ENCODE measurements around the gene POLR1A. TPM values are rescaled to one million over a fixed set of nuclear protein-coding genes. Genes with fewer than 3 reads are reported as not detected.

The POLR1A gene
- total RNA-seq (10 to 100 TPM; 20.0 to 22.9 TPM), polyA plus RNA-seq (1 to 10 TPM; 1.1 to 5.7 (median 3.0) TPM), total RNA-seq (58.5 to 237 (median 82.6) reads per million in 6 experiments)

DNA sequence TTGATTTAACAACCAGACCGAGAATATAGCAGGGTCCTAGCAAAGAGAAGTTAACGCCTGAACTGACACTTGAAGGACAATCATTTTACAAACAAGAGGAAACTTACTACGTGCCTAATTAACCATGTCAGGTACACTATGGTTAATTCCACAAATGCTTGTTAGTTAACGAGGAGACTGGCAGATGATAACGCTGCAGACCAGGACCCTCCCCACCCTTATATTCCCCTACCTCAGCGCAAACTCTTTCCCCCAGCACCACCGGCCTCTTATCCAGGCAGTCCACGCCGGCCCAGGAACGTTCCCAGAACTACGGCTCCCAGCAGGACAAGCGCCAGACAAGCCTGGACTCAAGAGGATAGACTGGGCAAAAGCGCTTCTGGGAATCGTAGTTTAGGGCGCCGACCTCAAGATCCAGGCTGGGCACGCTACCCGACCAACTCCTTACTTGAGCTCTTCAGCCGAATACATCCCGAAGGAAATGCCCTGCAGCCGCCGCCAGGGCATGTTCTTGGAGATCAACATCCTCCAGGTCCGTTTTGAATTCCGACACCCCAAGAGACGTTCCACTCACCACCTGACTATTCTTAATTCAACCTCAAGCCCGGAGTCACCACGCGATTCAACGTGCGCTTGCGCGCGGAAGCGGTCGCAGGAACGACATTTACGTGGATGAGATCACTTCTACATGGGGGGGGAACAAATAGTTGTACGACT lies at the start of gene POLR1A:
TSS of gene POLR1A (minus strand) at position 635 of the 717 bp plus-strand sequence. CDS start at position 525, 110 bp downstream.
- peak; percentile 79 for ATAC-seq
- Mint-ChIP-seq H3K4me3 (peak within 1 kb of the TSS; percentile 85 to 96 (median 91)), H3K9me3 (no peaks in the 10 kb centered on the region), H3K27me3 (no peaks in the 10 kb centered on the region), H3K36me3 (peaks cover 0 to 50% (median 4%) of the 10 kb centered on the region in 3 donors), H3K4me1 (peaks cover 36 to 72% (median 67%) of the 10 kb centered on the region in 4 donors), H3K27ac (peak within 1 kb of the TSS; percentile 94 to 100 (median 98))
- POLR2A ChIA-PET, result interaction anchor here (0.8 to 2.2 kb wide), 13 partner anchors 9 to 476 kb away, joined by 3 to 24 read pairs (median 4); partner anchors contain the start of genes IMMT, KDM3A and ST3GAL5
- DNase-seq, result peak in 9 of 10 donors; percentile 61 to 90 (median 79)

DNA sequence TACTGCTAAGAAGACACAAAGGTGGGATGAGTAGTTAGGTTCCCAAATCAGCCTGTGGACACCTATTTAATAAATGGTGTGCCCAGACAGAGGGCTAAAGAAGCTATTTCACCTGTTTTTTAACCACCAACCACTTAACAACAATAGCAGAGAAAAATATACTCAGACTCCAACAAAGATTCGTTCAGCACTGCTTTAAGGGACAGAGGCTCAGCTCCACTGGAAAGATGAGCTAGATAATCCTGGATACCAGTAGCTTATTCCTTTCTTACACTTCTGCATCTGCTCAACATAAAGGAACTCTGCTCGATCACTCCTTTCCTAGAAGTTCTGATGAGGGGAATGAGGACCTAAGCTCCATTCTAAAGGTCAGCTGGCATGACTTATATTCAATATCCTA lies 44.8 kb upstream of the POLR1A start:
- H3K27me3 Mint-ChIP-seq, result no peaks in the 10 kb centered on the region
- ATAC-seq (no peak), DNase-seq (no peak)
- POLR2A ChIA-PET, result interaction anchor here (0.6 to 1.7 kb wide), 2 partner anchors 31 to 290 kb away, joined by 3 to 5 read pairs; partner anchors contain the start of gene KDM3A
- peak overlapping the region in 5 of 10 donors; percentile 4 to 57 (median 49) for H3K27ac Mint-ChIP-seq
- no peaks in the 10 kb centered on the region for H3K9me3 Mint-ChIP-seq
- H3K4me3 Mint-ChIP-seq, result no peak overlapping the region
- H3K36me3 Mint-ChIP-seq, result peaks cover 0 to 89% (median 27%) of the 10 kb centered on the region in 3 donors
- peaks cover 0 to 7% (median 1%) of the 10 kb centered on the region in 4 donors for H3K4me1 Mint-ChIP-seq

DNA sequence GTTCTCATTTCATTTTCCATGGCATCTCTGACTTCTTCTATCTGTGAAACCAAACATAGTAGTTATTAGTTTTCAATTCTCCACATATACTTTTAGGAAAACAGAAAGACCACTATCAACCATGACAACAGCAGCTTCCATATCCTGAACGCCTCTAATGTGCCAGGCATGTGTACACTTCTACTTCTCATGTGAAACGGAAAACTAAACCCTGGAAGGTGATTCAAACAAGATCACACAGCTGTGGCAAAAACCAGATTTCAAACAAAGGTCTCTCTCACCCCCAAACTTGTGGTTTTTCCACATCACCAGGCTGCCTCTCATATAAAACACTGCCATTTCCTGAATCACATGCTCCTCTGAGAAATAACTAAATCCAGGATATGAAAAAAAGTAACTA lies 42.1 kb upstream of the POLR1A start:
- ATAC-seq, result no peak
- Mint-ChIP-seq H3K4me1 (peaks cover 0 to 5% (median under 1%) of the 10 kb centered on the region in 4 donors), H3K27ac (peak overlapping the region in 4 of 10 donors; percentile 9 to 25 (median 16)), H3K36me3 (peaks cover 0 to 96% (median 30%) of the 10 kb centered on the region in 3 donors), H3K27me3 (no peaks in the 10 kb centered on the region), H3K9me3 (no peaks in the 10 kb centered on the region), H3K4me3 (no peak overlapping the region)
- POLR2A ChIA-PET, result no interaction called here
- DNase-seq, result no peak

- POLR2A ChIA-PET, result interaction anchor here (1.2 kb wide), 1 partner anchor 16 kb away, joined by 3 read pairs; no protein-coding TSS in a partner anchor
- Mint-ChIP-seq H3K9me3 (no peaks in the 10 kb centered on the region), H3K27me3 (no peaks in the 10 kb centered on the region), H3K27ac (peak overlapping the region in 4 of 10 donors; percentile 31 to 86 (median 54)), H3K36me3 (peaks cover 2 to 87% (median 15%) of the 10 kb centered on the region in 3 donors), H3K4me3 (no peak overlapping the region), H3K4me1 (peaks cover 5 to 15% (median 14%) of the 10 kb centered on the region in 4 donors)
- no peak for ATAC-seq
- DNase-seq, result no peak
Measured at GRCh38 chr2:86143926-86144685, 38.4 kb upstream of the POLR1A start.

GRCh38 chr2:86143307-86143706 lies 37.6 kb upstream of the POLR1A start:
- Mint-ChIP-seq H3K27ac (peak overlapping the region in 5 of 10 donors; percentile 28 to 66 (median 44)), H3K4me1 (peaks cover 6 to 20% (median 16%) of the 10 kb centered on the region in 4 donors), H3K36me3 (peaks cover 7 to 87% (median 18%) of the 10 kb centered on the region in 3 donors), H3K27me3 (no peaks in the 10 kb centered on the region), H3K4me3 (no peak overlapping the region), H3K9me3 (no peaks in the 10 kb centered on the region)
- ATAC-seq, result no peak
- no peak for DNase-seq
- POLR2A ChIA-PET, result interaction anchor here (0.6 kb wide), 1 partner anchor 58 kb away, joined by 3 read pairs; no protein-coding TSS in a partner anchor

DNA sequence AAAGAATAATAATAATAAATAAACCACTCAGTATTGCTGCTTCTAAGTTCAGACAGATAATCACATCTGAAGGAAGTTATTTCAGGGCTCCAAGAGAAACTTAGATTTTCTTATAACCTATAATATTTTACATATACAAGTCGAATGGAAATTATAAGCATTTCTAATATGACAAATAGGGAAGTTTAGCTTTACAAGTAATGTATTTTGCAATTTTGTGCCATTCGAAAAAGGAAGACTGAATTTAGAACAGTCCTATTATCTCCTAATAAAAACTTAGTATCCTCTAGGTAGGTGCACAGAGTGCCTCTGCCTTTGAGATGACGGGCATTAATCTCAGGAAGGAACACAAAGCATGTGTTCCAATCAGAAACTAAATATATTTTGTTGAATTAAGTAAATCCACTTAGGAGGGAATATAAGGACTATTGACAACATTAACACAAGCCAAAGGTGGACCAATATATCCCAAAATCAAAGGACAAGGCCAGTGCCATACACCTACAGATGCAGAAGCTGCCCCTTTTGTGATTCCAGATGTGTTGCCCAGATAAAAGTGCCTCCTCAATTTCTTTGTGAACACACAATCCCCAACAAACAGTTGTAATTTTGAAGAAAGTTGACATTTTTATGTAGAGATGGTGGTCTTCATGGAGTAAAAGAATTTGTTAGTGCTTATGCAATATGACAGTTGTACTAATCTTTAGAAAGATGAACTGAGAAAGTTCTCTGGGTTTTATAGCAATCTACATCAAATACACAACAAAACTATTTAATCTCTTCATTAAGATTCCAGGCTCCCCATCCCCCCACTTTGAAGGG lies 37.0 kb upstream of the POLR1A start:
- Mint-ChIP-seq H3K4me1 (peaks cover 6 to 20% (median 16%) of the 10 kb centered on the region in 4 donors), H3K36me3 (peaks cover 13 to 87% (median 21%) of the 10 kb centered on the region in 3 donors), H3K9me3 (no peaks in the 10 kb centered on the region), H3K27ac (peak overlapping the region in 5 of 10 donors; percentile 11 to 51 (median 34)), H3K27me3 (no peaks in the 10 kb centered on the region), H3K4me3 (no peak overlapping the region)
- DNase-seq (no peak), ATAC-seq (no peak)
- POLR2A ChIA-PET, result interaction anchor here (0.6 kb wide), 1 partner anchor 57 kb away, joined by 3 read pairs; no protein-coding TSS in a partner anchor

DNA sequence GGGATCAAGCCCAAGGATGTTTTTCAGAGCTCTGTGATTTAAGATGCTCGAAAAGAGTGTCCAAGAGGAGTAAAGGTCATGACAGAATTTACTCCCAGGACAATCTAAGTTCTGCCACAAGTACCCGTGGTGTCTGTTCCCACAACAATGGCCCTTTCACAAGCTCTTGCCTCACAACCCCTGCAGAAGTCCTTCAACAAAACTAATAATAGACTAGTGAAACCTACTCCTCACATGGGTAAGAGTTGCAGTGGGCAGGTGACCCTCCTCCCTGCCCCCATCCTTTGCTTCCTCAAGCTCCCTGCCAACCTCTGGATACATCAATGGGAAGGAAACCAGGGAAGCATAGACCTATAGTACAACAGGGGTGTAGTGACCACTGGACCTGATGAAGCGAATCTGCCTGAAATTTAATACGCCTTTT lies 35.3 kb upstream of the POLR1A start:
- Mint-ChIP-seq H3K4me3 (no peak overlapping the region), H3K4me1 (peaks cover 6 to 20% (median 16%) of the 10 kb centered on the region in 4 donors), H3K36me3 (peaks cover 13 to 89% (median 34%) of the 10 kb centered on the region in 3 donors), H3K27me3 (no peaks in the 10 kb centered on the region), H3K9me3 (no peaks in the 10 kb centered on the region), H3K27ac (peak overlapping the region in 7 of 10 donors; percentile 9 to 69 (median 49))
- POLR2A ChIA-PET, result no interaction called here
- DNase-seq, result no peak
- ATAC-seq, result no peak

- POLR2A ChIA-PET, result interaction anchor here (1.0 kb wide), 1 partner anchor 66 kb away, joined by 5 read pairs; no protein-coding TSS in a partner anchor
- DNase-seq (peak in 3 of 10 donors; percentile 5 to 31 (median 18)), ATAC-seq (peak; percentile 53 to 77)
- Mint-ChIP-seq H3K27me3 (no peaks in the 10 kb centered on the region), H3K9me3 (no peaks in the 10 kb centered on the region), H3K4me3 (no peak overlapping the region), H3K4me1 (peaks cover 6 to 20% (median 16%) of the 10 kb centered on the region in 4 donors), H3K27ac (peak overlapping the region in 8 of 10 donors; percentile 11 to 93 (median 72)), H3K36me3 (peaks cover 13 to 89% (median 42%) of the 10 kb centered on the region in 3 donors)
Measured at GRCh38 chr2:86139981-86140380, 34.3 kb upstream of the POLR1A start.

DNA sequence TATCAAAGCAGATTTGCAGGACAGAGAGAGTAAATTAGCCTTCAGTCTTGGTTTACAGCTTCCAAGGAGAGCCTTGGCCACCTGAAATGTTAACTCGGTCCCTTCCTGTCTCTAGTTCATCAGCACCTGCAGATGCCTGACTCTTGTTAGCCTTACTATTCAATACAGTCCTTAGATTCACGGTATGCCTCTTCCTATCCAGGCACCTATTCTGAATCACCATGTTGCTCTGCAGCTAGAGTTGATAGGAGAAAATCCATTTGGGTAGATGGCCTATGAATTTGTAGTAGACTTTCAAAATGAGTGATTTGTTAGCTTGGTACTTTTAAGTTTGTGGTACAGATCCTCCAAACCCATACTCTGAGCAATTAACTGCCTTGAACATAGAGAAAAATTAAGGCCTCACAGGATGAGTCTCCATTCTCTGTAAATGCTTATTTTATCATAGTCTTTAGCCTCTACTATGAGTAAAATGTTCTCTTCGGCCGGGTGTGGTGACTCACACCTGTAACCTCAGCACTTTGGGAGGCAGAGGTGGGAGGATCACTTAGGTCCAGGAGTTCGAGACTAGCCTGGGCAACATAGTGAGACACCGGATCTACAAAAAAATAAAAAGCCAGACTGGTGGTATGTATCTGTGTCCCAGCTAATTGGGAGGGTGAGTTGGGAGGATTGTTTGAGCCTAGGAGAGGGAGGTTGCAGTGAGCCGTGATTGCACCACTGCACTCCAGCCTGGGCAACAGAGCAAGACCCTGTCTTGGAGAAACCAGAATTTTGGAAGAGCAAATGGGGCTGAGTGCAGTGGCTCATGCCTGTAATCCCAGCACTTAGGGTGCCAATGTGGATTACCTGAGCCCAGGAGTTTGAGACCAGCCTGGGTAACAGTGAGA lies 33.3 kb upstream of the POLR1A start:
- Mint-ChIP-seq H3K4me3 (peak overlapping the region in 1 of 10 donors; percentile 4), H3K36me3 (peaks cover 18 to 89% (median 46%) of the 10 kb centered on the region in 3 donors), H3K27me3 (no peaks in the 10 kb centered on the region), H3K9me3 (no peaks in the 10 kb centered on the region), H3K4me1 (peaks cover 6 to 20% (median 16%) of the 10 kb centered on the region in 4 donors), H3K27ac (peak overlapping the region; percentile 11 to 94 (median 66))
- POLR2A ChIA-PET, result interaction anchor here (0.6 kb wide), 1 partner anchor 605 kb away, joined by 4 read pairs; no protein-coding TSS in a partner anchor
- no peak for DNase-seq
- ATAC-seq, result no peak

- H3K27me3 Mint-ChIP-seq, result no peaks in the 10 kb centered on the region
- H3K36me3 Mint-ChIP-seq, result peaks cover 22 to 96% (median 58%) of the 10 kb centered on the region in 3 donors
- peak overlapping the region in 3 of 10 donors; percentile 37 to 73 (median 58) for H3K27ac Mint-ChIP-seq
- peaks cover 6 to 20% (median 16%) of the 10 kb centered on the region in 4 donors for H3K4me1 Mint-ChIP-seq
- ATAC-seq (no peak), DNase-seq (no peak)
- no peak overlapping the region for H3K4me3 Mint-ChIP-seq
- no peaks in the 10 kb centered on the region for H3K9me3 Mint-ChIP-seq
- POLR2A ChIA-PET, result interaction anchor here (0.5 kb wide), 1 partner anchor 199 kb away, joined by 4 read pairs; no protein-coding TSS in a partner anchor
Measured at GRCh38 chr2:86136141-86136540, 30.5 kb upstream of the POLR1A start.

DNA sequence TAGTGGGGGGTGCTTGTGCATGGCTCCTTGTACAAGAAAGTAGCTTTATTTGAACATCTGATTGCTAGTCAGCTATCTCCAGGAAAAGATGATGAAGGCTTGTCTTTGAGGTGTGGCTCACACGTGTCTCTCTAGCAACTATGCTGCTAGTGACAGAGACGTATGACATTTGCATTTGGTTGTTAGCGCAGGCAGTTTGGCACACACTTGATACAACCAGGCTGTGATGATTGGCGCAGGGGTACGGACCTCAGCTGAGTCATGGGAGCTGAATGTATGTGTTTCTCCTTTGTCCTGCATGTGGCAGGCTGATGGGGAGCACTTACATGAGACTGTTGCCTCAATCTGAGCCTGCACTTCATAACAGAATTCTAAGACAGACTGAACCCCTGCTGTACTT lies 30.0 kb upstream of the POLR1A start:
- no peak for DNase-seq
- no peak for ATAC-seq
- Mint-ChIP-seq H3K27ac (no peak overlapping the region), H3K4me3 (no peak overlapping the region), H3K9me3 (no peaks in the 10 kb centered on the region), H3K4me1 (peaks cover 6 to 20% (median 16%) of the 10 kb centered on the region in 4 donors), H3K36me3 (peaks cover 22 to 97% (median 58%) of the 10 kb centered on the region in 3 donors), H3K27me3 (no peaks in the 10 kb centered on the region)
- POLR2A ChIA-PET, result no interaction called here

Measured in naive thymus-derived CD8-positive, alpha-beta T cell (primary cell).